H9 (cell line): Measurements from ENCODE around the gene RAB6C. TPM values are rescaled to one million over a fixed set of nuclear protein-coding genes. Genes with fewer than 3 reads are reported as not detected.
"Not testable (repeated sequence)": the region's sequence is repeated elsewhere in the genome, so short reads cannot be mapped to it uniquely, and the experiment has no call there.

Experiments
- DNase-seq: peaks from one replicate; pipeline ENCODE4 v3.0.0-alpha.2; 2017
- H2AFZ ChIP-seq: one replicate; pipeline ENCODE4 v1.6.1; 2013; ENCODE audit warnings: mild to moderate bottlenecking, low read length, control low read depth, moderate library complexity
- H2AK5ac ChIP-seq: 2 replicates; pipeline ENCODE4 v1.6.1; 2013; ENCODE audit warnings: low read length, control low read depth, mixed read lengths; ENCODE audit not compliant: insufficient read length
- H2BK120ac ChIP-seq: one replicate; pipeline ENCODE4 v1.6.1; 2013; ENCODE audit warnings: low read depth, mild to moderate bottlenecking, low read length, control low read depth, inconsistent platforms; ENCODE audit not compliant: poor library complexity, severe bottlenecking
- H2BK12ac ChIP-seq: 2 replicates; pipeline ENCODE4 v1.6.1; 2013; ENCODE audit warnings: low read length, control low read depth, mixed read lengths, low read depth; ENCODE audit not compliant: insufficient read length
- H2BK15ac ChIP-seq: 2 replicates; pipeline ENCODE4 v1.6.1; 2013; ENCODE audit warnings: low read depth, low read length, control low read depth
- H2BK20ac ChIP-seq: one replicate; pipeline ENCODE4 v1.6.1; 2013; ENCODE audit warnings: low read depth, mild to moderate bottlenecking, low read length, control low read depth, inconsistent platforms; ENCODE audit not compliant: poor library complexity, severe bottlenecking
- H2BK5ac ChIP-seq: 2 replicates; pipeline ENCODE4 v1.6.1; 2013; ENCODE audit warnings: low read length, control low read depth, mixed read lengths; ENCODE audit not compliant: insufficient read length
- H3K14ac ChIP-seq: 2 replicates; pipeline ENCODE4 v1.6.1; 2013; ENCODE audit warnings: low read length, control low read depth; ENCODE audit not compliant: insufficient read depth
- H3K18ac ChIP-seq: 2 replicates; pipeline ENCODE4 v1.6.1; 2013; ENCODE audit warnings: low read depth, mild to moderate bottlenecking, mixed read lengths, low read length, control low read depth; ENCODE audit not compliant: insufficient read length
- H3K23ac ChIP-seq: 2 replicates; pipeline ENCODE4 v1.6.1; 2013; ENCODE audit warnings: low read length, control low read depth, mixed read lengths, low read depth; ENCODE audit not compliant: insufficient read length
- H3K23me2 ChIP-seq: 2 replicates; pipeline ENCODE4 v1.6.1; 2013; ENCODE audit warnings: low read depth, mild to moderate bottlenecking, mixed read lengths, low read length, control low read depth; ENCODE audit not compliant: insufficient read length, poor library complexity, severe bottlenecking
- H3K27ac ChIP-seq: 2 replicates; pipeline ENCODE4 v1.5.1; 2013; ENCODE audit warnings: low read length, control low read depth, mixed read lengths, low read depth; ENCODE audit not compliant: insufficient read length
- H3K27me3 ChIP-seq: 2 replicates; pipeline ENCODE4 v1.6.1; 2013; ENCODE audit warnings: low read length, control low read depth, inconsistent platforms; ENCODE audit not compliant: insufficient read depth
- H3K4ac ChIP-seq: 2 replicates; pipeline ENCODE4 v1.6.1; 2013; ENCODE audit warnings: low read depth, mild to moderate bottlenecking, control low read depth, inconsistent platforms, low read length, moderate library complexity
- H3K4me1 ChIP-seq: 2 replicates; pipeline ENCODE4 v1.6.1; 2013; ENCODE audit warnings: low read length, control low read depth, inconsistent platforms; ENCODE audit not compliant: insufficient read depth
- H3K4me2 ChIP-seq: 2 replicates; pipeline ENCODE4 v1.6.1; 2013; ENCODE audit warnings: low read length, control low read depth, mixed read lengths; ENCODE audit not compliant: insufficient read length, insufficient read depth
- H3K56ac ChIP-seq: 2 replicates; pipeline ENCODE4 v1.6.1; 2013; ENCODE audit warnings: low read depth, mild to moderate bottlenecking, mixed read lengths, low read length, control low read depth; ENCODE audit not compliant: insufficient read length
- H3K79me1 ChIP-seq: 2 replicates; pipeline ENCODE4 v1.6.1; 2013; ENCODE audit warnings: low read depth, mild to moderate bottlenecking, moderate library complexity, low read length, control low read depth, inconsistent platforms; ENCODE audit not compliant: insufficient read depth, poor library complexity, severe bottlenecking
- H3K79me2 ChIP-seq: 2 replicates; pipeline ENCODE4 v1.6.1; 2013; ENCODE audit warnings: low read length, control low read depth, inconsistent platforms; ENCODE audit not compliant: insufficient read depth
- H3K9ac ChIP-seq: 2 replicates; pipeline ENCODE4 v1.6.1; 2013; ENCODE audit warnings: low read length, control low read depth, mixed read lengths; ENCODE audit not compliant: insufficient read length; ENCODE audit errors: extremely low read depth
- H3K9me3 ChIP-seq: one replicate; pipeline ENCODE4 v1.6.1; 2013; ENCODE audit warnings: low read depth, low read length, inconsistent platforms; ENCODE audit not compliant: control insufficient read depth
- H3T11ph ChIP-seq: one replicate; pipeline ENCODE4 v1.6.1; 2013; ENCODE audit warnings: mild to moderate bottlenecking, low read length, control low read depth, inconsistent platforms
- H4K20me1 ChIP-seq: one replicate; pipeline ENCODE4 v1.6.1; 2013; ENCODE audit not compliant: control insufficient read depth, insufficient read length, insufficient read depth
- H4K5ac ChIP-seq: 2 replicates; pipeline ENCODE4 v1.6.1; 2013; ENCODE audit warnings: low read depth, mild to moderate bottlenecking, mixed read lengths, low read length, control low read depth; ENCODE audit not compliant: insufficient read length
- H4K8ac ChIP-seq: replicated peaks from 2 replicates; pipeline ENCODE4 v1.6.1; 2013; ENCODE audit warnings: low read length, control low read depth, mixed read lengths, low read depth; ENCODE audit not compliant: insufficient read length
- H4K91ac ChIP-seq: 2 replicates; pipeline ENCODE4 v1.6.1; 2013; ENCODE audit warnings: low read depth, mild to moderate bottlenecking, moderate library complexity, mixed read lengths, low read length, control low read depth; ENCODE audit not compliant: insufficient read length
- H3K27ac Mint-ChIP-seq, 3 experiments: 2 replicates in 2 of 3; 3 replicates in 1 of 3; pipeline ENCODE4 v1.8.0; 2020 to 2021; ENCODE audit warnings: mixed read lengths in 3 of 3, mild to moderate bottlenecking in 1 of 3, moderate library complexity in 1 of 3
- H3K27me3 Mint-ChIP-seq: 2 replicates; pipeline ENCODE4 v1.8.0; 2021; ENCODE audit warnings: low read depth, mild to moderate bottlenecking, moderate library complexity, mixed read lengths
- H3K36me3 Mint-ChIP-seq, 3 experiments: 2 replicates in 2 of 3; 3 replicates in 1 of 3; pipeline ENCODE4 v1.8.0; 2020 to 2021; ENCODE audit warnings: low read depth in 3 of 3, mixed read lengths in 3 of 3; ENCODE audit not compliant: insufficient read depth in 1 of 3
- H3K4me1 Mint-ChIP-seq, 2 experiments: 2 replicates each; pipeline ENCODE4 v1.8.0; 2020; ENCODE audit warnings: mixed read lengths in 2 of 2
- H3K4me3 Mint-ChIP-seq, 2 experiments: 2 replicates in 1 of 2; 3 replicates in 1 of 2; pipeline ENCODE4 v1.8.0; 2020 to 2021; ENCODE audit warnings: mild to moderate bottlenecking in 2 of 2, mixed read lengths in 2 of 2, moderate library complexity in 1 of 2
- H3K9me3 Mint-ChIP-seq, 2 experiments: 2 replicates in 1 of 2; 3 replicates in 1 of 2; pipeline ENCODE4 v1.8.0; 2020; ENCODE audit warnings: mild to moderate bottlenecking in 2 of 2, mixed read lengths in 2 of 2, moderate library complexity in 1 of 2
- CTCF ChIP-seq: fragments of 200-600 bp; sonication (generic); conservative IDR thresholded peaks from 3 replicates; pipeline ENCODE4 v1.8.0; 2021; ENCODE audit warnings: antibody characterized with exemption, mild to moderate bottlenecking
- WGBS: extraction: QIAGEN DNeasy Blood & Tissue Kit; methylation state at CpG from one replicate; pipeline ENCODE4 v1.1.7; 2013; ENCODE audit warnings: missing lambda C conversion rate, low lambda C conversion rate, mixed read lengths; ENCODE audit not compliant: insufficient read length; ENCODE audit errors: extremely low coverage; 5-methylcytosine and 5-hydroxymethylcytosine counted together
- total RNA-seq: library from RNA; stranded (reverse); gene quantifications from 2 replicates; pipeline ENCODE4 v1.2.1, GENCODE V29; 2021

RAB6C gene
- total RNA-seq, 1 experiment from 2014 or later, result not detected

- Histone ChIP-seq H2BK12ac (no peak overlapping the region), H4K5ac (no peak overlapping the region), H3K27ac (no peak overlapping the region), H3K23ac (no peak overlapping the region), H3K79me2 (no peaks in the 10 kb centered on the region), H3K79me1 (no peaks in the 10 kb centered on the region), H3K9me3 (no peaks in the 10 kb centered on the region), H3K27me3 (peaks cover 2% of the 10 kb centered on the region; the same call in 1 of the 2 replicates), H2AK5ac (no peak overlapping the region), H3K14ac (no peak overlapping the region), H2BK15ac (no peak overlapping the region), H3K4ac (no peak overlapping the region), H2BK5ac (no peak overlapping the region), H2BK120ac (no peak overlapping the region), H3T11ph (no peak overlapping the region), H3K23me2 (peaks cover 3% of the 10 kb centered on the region), H3K9ac (no peak overlapping the region), H4K91ac (no peak overlapping the region), H4K8ac (no peak overlapping the region), H4K20me1 (no peaks in the 10 kb centered on the region), H3K4me1 (no peaks in the 10 kb centered on the region), H3K56ac (no peak overlapping the region), H3K18ac (no peak overlapping the region), H2AFZ (no peak overlapping the region), H3K4me2 (no peak overlapping the region), H2BK20ac (no peak overlapping the region)
- Mint-ChIP-seq H3K4me3 (no peak overlapping the region), H3K36me3 (no peaks in the 10 kb centered on the region), H3K9me3 (no peaks in the 10 kb centered on the region), H3K27me3 (peaks cover 76% of the 10 kb centered on the region), H3K27ac (no peak overlapping the region), H3K4me1 (peaks cover 3 to 14% of the 10 kb centered on the region in 2 experiments)
- DNase-seq, result no peak
- WGBS, result no CpG with 5 or more reads among the region's 2 CpGs
- no peak for TF ChIP-seq CTCF
Measured at GRCh38 chr2:129984426-129984825, 5.0 kb downstream of the RAB6C start.

GRCh38 chr2:129992415-129993006 is 13.0 kb downstream of the RAB6C start:
- H3K56ac ChIP-seq, H3K9me3 Mint-ChIP-seq, H2BK5ac ChIP-seq, H3T11ph ChIP-seq, H2BK12ac ChIP-seq, H3K36me3 Mint-ChIP-seq, H4K8ac ChIP-seq, H4K20me1 ChIP-seq, H2AFZ ChIP-seq, H3K27ac ChIP-seq, H2BK120ac ChIP-seq, H3K23me2 ChIP-seq, H4K91ac ChIP-seq, H3K79me2 ChIP-seq, DNase-seq, H3K27ac Mint-ChIP-seq, H4K5ac ChIP-seq, H3K27me3 ChIP-seq, H3K4me1 ChIP-seq, H2BK15ac ChIP-seq, H2BK20ac ChIP-seq, H2AK5ac ChIP-seq, H3K9ac ChIP-seq, H3K79me1 ChIP-seq, H3K23ac ChIP-seq, H3K4me1 Mint-ChIP-seq, H3K14ac ChIP-seq, H3K4ac ChIP-seq, H3K18ac ChIP-seq, H3K9me3 ChIP-seq: not testable (repeated sequence)
- WGBS, result no CpG with 5 or more reads among the region's 49 CpGs
- peak overlapping the region; percentile 25 for H3K4me2 ChIP-seq
- Mint-ChIP-seq H3K27me3 (peaks cover 76% of the 10 kb centered on the region), H3K4me3 (peak overlapping the region; percentile 48 to 72)
